Stimulated activated CD4-positive, alpha-beta T cell treated with anti-CD3 and anti-CD28 coated beads, Interleukin-1b, Interleukin-23, amount 100 ng/mL, for 4 hours (primary cell): ENCODE results near the gene HS1BP3.

ENCODE experiments used
- DNase-seq, 2 donors: peaks; one replicate each; pipeline ENCODE4 v3.0.0-alpha.2; 2020; ENCODE audit warnings: low read depth in 2 of 2

The HS1BP3 gene

GRCh38 chr2:20571231-20571630 is 79.7 kb downstream of the HS1BP3 start:
- DNase-seq, result no peak

- no peak for DNase-seq
These were observed 80.6 kb downstream of the HS1BP3 start for GRCh38 chr2:20570249-20570648.

- no peak for DNase-seq
These were observed 81.3 kb downstream of the HS1BP3 start for GRCh38 chr2:20569464-20570223.

GRCh38 chr2:20568501-20569463 is 82.1 kb downstream of the HS1BP3 start:
- no peak for DNase-seq

GRCh38 chr2:20567926-20568179 is 83.0 kb downstream of the HS1BP3 start:
- no peak for DNase-seq
